Natural killer cell treated with Interleukin-12 subunit alpha and Interleukin-12 subunit beta and Interleukin-15 and Interleukin-18, amount 100 ng/mL, for 72 hours (primary cell): ENCODE data around the gene RASSF8. TPM values are rescaled to one million over a fixed set of nuclear protein-coding genes. Genes with fewer than 3 reads are reported as not detected.

Source experiments
- ATAC-seq, 2 donors: fragments of 150-1000 bp; cut with Tn5 transposase in 1 of 2; sonication (Bioruptor Pico), chemical (Tn5 transposase) in 1 of 2; 2 replicates each; pipeline ENCODE4 v1.10.0; 2021
- DNase-seq: peaks from one replicate; pipeline ENCODE4 v3.0.0; 2022; ENCODE audit warnings: low spot score
- H3K27ac Mint-ChIP-seq, 2 donors: 1 replicate in 1 of 2; 2 replicates in 1 of 2; pipeline ENCODE4 v1.8.0; 2022; ENCODE audit warnings: mixed read lengths in 2 of 2, mild to moderate bottlenecking in 1 of 2, moderate library complexity in 1 of 2
- H3K27me3 Mint-ChIP-seq, 2 donors: 1 replicate in 1 of 2; 2 replicates in 1 of 2; pipeline ENCODE4 v1.8.0; 2022; ENCODE audit warnings: mixed read lengths in 2 of 2
- H3K36me3 Mint-ChIP-seq: one replicate; pipeline ENCODE4 v1.8.0; 2022; ENCODE audit warnings: mixed read lengths
- H3K4me1 Mint-ChIP-seq, 2 donors: 1 replicate in 1 of 2; 2 replicates in 1 of 2; pipeline ENCODE4 v1.8.0; 2022; ENCODE audit warnings: low read depth in 2 of 2, mixed read lengths in 2 of 2, mild to moderate bottlenecking in 1 of 2
- H3K4me3 Mint-ChIP-seq: one replicate; pipeline ENCODE4 v1.8.0; 2022; ENCODE audit warnings: mixed read lengths
- H3K9me3 Mint-ChIP-seq: 2 replicates; pipeline ENCODE4 v1.8.0; 2022; ENCODE audit warnings: mixed read lengths
- total RNA-seq, 2 donors: library from RNA; stranded (reverse); gene quantifications; one replicate each; pipeline ENCODE4 v1.2.3, GENCODE V29; 2022

Gene RASSF8
- total RNA-seq, 2 donors from 2014 or later: 3.5 to 5.7 TPM

GRCh38 chr12:25943940-25944339 is 14.5 kb upstream of the RASSF8 start:
- ATAC-seq (no peak), DNase-seq (no peak)
- H3K36me3 Mint-ChIP-seq: no peaks in the 10 kb centered on the region
- H3K4me1 Mint-ChIP-seq: peaks cover 0 to 3% of the 10 kb centered on the region in 2 donors
- H3K4me3 Mint-ChIP-seq: no peak overlapping the region
- no peak overlapping the region for H3K27ac Mint-ChIP-seq
- no peaks in the 10 kb centered on the region for H3K9me3 Mint-ChIP-seq
- H3K27me3 Mint-ChIP-seq: peaks cover 0 to 5% of the 10 kb centered on the region in 2 donors

DNA sequence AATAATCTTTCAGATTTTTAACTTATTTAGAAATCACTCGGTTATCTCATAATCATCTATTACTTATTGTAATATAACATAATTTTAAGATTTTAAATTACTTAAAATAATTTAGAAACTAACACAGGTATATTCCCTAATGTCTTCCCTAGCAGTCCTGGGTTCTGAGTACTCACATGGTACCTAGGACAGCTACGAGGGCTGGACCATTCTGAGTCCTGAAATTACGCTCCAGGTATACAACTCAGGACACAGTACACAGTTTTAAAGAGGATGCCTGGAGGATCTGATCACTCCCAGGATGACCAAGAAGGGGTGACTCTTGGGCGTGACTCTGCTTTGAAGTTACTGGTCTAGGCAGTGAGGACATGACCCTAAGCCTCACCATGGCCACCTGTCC is 9.1 kb upstream of the RASSF8 start:
- no peak for ATAC-seq
- no peaks in the 10 kb centered on the region for H3K9me3 Mint-ChIP-seq
- peaks cover 0 to 5% of the 10 kb centered on the region in 2 donors for H3K27me3 Mint-ChIP-seq
- DNase-seq: no peak
- no peak overlapping the region for H3K4me3 Mint-ChIP-seq
- H3K27ac Mint-ChIP-seq: no peak overlapping the region
- no peaks in the 10 kb centered on the region for H3K4me1 Mint-ChIP-seq
- no peaks in the 10 kb centered on the region for H3K36me3 Mint-ChIP-seq

- ATAC-seq (no peak), DNase-seq (no peak)
- H3K27ac Mint-ChIP-seq: no peak overlapping the region
- peaks cover 7 to 8% of the 10 kb centered on the region in 2 donors for H3K27me3 Mint-ChIP-seq
- H3K9me3 Mint-ChIP-seq: no peaks in the 10 kb centered on the region
- H3K4me3 Mint-ChIP-seq: no peak overlapping the region
- H3K4me1 Mint-ChIP-seq: no peaks in the 10 kb centered on the region
- no peaks in the 10 kb centered on the region for H3K36me3 Mint-ChIP-seq
These were observed 8.0 kb upstream of the RASSF8 start for GRCh38 chr12:25950329-25951115.

DNA sequence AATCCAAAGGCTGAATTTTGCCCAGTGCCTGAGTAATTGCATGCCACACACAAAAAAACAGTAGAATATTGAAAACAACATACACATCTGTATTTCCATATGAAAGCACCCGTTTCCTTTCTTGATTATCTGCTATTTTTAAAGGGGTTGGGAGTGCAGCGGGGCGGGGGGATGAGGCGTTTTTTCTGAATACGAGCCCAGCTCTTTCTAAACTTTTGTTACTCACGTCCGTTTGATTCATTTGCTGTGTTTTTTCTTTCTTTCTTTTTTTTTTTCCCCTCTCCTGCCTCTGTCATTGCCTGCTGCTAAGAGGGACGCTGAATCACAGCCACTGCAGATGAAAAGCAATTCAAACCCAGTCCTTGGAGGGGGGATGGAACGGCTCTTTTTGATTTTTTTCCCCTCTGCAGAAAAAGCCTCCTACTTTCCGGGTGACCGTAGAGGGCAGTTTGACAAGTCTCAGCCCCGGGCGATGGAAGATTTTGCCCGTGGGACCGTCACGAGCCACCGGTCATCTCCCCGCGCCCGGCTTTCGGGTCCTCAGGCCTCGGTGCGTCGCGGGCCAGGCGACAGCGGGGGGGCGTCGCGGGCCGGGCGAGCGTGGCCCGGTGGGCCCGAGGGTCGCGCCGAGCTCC is 572 bp upstream of the RASSF8 start:
- no peaks in the 10 kb centered on the region for H3K9me3 Mint-ChIP-seq
- peaks cover 40 to 65% of the 10 kb centered on the region in 2 donors for H3K27me3 Mint-ChIP-seq
- H3K27ac Mint-ChIP-seq: no peak overlapping the region
- peak in 1 of 2 donors; percentile 34 for ATAC-seq
- no peak for DNase-seq
- peaks cover 4% of the 10 kb centered on the region for H3K36me3 Mint-ChIP-seq
- H3K4me3 Mint-ChIP-seq: peak overlapping the region; percentile 52
- H3K4me1 Mint-ChIP-seq: peaks cover 8 to 14% of the 10 kb centered on the region in 2 donors

GRCh38 chr12:25959071-25959961 is 834 bp downstream of the RASSF8 start:
- peak in 1 of 2 donors; percentile 17 for ATAC-seq
- Mint-ChIP-seq H3K4me1 (peaks cover 8 to 14% of the 10 kb centered on the region in 2 donors), H3K36me3 (peaks cover 4% of the 10 kb centered on the region), H3K27me3 (peaks cover 47 to 69% of the 10 kb centered on the region in 2 donors), H3K4me3 (peak overlapping the region; percentile 78), H3K9me3 (no peaks in the 10 kb centered on the region), H3K27ac (no peak overlapping the region)
- DNase-seq: no peak

DNA sequence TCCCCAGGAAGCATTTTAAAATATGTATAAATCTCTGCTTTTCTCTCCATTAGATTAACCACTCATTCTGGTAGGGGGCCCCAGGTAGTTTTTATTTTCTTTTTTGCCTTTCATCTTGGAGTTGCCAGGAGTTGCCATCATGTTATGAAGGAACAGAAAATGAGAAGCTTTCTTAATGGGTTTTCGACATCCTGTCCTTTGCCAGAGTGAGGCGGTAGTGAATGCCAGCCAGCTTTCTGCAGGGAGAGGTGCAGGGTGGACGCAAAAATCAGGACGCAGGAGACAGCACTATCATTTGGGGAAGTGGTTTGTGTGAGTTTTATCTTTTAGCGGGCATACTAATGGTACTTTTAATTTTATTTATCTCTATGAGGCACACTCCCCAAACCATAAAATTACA is 1.7 kb downstream of the RASSF8 start:
- Mint-ChIP-seq H3K9me3 (no peaks in the 10 kb centered on the region), H3K27ac (no peak overlapping the region), H3K27me3 (peaks cover 44 to 69% of the 10 kb centered on the region in 2 donors), H3K4me1 (peaks cover 8 to 14% of the 10 kb centered on the region in 2 donors), H3K4me3 (peak overlapping the region; percentile 78), H3K36me3 (peaks cover 4% of the 10 kb centered on the region)
- DNase-seq (no peak), ATAC-seq (no peak)

- Mint-ChIP-seq H3K27me3 (peaks cover 40 to 68% of the 10 kb centered on the region in 2 donors), H3K4me3 (no peak overlapping the region), H3K27ac (no peak overlapping the region), H3K4me1 (peaks cover 8 to 14% of the 10 kb centered on the region in 2 donors), H3K36me3 (peaks cover 4% of the 10 kb centered on the region), H3K9me3 (no peaks in the 10 kb centered on the region)
- no peak for DNase-seq
- ATAC-seq: no peak
These were observed 2.5 kb downstream of the RASSF8 start for GRCh38 chr12:25960961-25961360.

- no peak overlapping the region for H3K4me3 Mint-ChIP-seq
These were observed 4.5 kb downstream of the RASSF8 start for GRCh38 chr12:25962932-25963525.

DNA sequence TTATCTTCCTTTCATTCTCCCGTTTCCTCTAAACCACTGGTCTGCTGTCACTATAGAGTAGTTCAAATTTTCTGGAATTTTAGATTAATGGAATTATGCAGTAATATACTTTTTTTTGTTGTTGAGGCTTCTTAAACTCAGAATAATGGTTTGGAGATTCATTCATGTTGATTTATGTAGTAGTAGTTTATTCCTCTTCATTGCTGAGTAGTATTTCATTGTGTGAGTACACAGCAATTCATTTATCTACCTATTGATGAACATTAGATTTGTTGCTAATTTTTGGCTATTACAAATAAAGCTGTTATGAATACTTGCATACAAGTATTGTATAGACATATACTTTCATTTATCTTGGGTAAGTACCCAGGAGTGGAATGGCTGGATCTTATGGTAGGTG is 7.2 kb downstream of the RASSF8 start:
- peaks cover 29 to 42% of the 10 kb centered on the region in 2 donors for H3K27me3 Mint-ChIP-seq
- H3K4me3 Mint-ChIP-seq: no peak overlapping the region
- H3K4me1 Mint-ChIP-seq: peaks cover 0 to under 1% of the 10 kb centered on the region in 2 donors
- no peak overlapping the region for H3K27ac Mint-ChIP-seq
- DNase-seq: no peak
- no peaks in the 10 kb centered on the region for H3K9me3 Mint-ChIP-seq
- ATAC-seq: no peak
- no peaks in the 10 kb centered on the region for H3K36me3 Mint-ChIP-seq

More at GRCh38 chr12:25962932-25963525, 4.5 kb downstream of the RASSF8 start:
- H3K36me3 Mint-ChIP-seq: no peaks in the 10 kb centered on the region
- no peaks in the 10 kb centered on the region for H3K9me3 Mint-ChIP-seq
- no peak overlapping the region for H3K27ac Mint-ChIP-seq
- H3K4me1 Mint-ChIP-seq: peaks cover 8% of the 10 kb centered on the region in 2 donors
- ATAC-seq (no peak), DNase-seq (no peak)
- H3K27me3 Mint-ChIP-seq: peaks cover 33 to 49% of the 10 kb centered on the region in 2 donors

- Mint-ChIP-seq H3K4me1 (no peaks in the 10 kb centered on the region), H3K36me3 (no peaks in the 10 kb centered on the region), H3K27ac (no peak overlapping the region), H3K4me3 (no peak overlapping the region), H3K9me3 (no peaks in the 10 kb centered on the region), H3K27me3 (peaks cover 19 to 35% of the 10 kb centered on the region in 2 donors)
- DNase-seq (no peak), ATAC-seq (no peak)
These were observed 11.6 kb downstream of the RASSF8 start for GRCh38 chr12:25970082-25970481.

DNA sequence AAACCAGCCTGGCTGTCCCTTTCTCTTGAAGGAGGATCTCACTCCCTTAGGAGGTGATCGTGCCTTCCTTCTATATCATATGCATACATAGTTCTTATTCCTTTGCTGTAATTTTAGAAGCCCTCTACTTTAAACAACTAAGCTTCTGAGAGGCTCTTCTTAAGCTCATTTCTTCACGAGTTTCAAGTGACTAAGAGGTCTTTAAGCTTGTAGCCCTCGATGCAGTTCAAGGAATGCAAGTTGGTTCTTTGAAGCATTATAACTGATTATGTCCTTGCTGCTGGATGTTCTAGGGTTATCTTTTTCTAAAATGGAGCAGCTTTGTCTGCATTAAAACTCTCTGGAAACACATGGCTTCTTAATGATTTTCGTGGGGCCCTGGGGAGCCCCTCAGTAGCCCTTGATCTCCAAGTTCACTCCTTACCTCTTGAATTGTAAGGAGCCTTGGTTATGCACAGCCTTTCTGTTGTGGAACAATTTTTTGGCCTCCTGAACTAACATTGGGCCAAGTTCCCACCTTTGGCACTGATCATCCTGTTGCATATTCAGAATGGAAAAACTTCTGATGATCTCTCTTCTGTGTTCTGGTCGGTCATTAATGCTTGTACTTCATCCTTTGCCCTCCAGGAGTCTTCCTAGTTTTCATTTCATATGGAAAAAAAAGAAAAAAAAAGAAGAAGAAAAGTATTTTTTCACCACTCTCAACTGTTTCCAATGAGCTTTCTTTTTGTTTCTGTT is 12.6 kb downstream of the RASSF8 start:
- ATAC-seq (no peak), DNase-seq (no peak)
- peaks cover 21 to 34% of the 10 kb centered on the region in 2 donors for H3K27me3 Mint-ChIP-seq
- no peak overlapping the region for H3K27ac Mint-ChIP-seq
- H3K4me1 Mint-ChIP-seq: no peaks in the 10 kb centered on the region
- H3K9me3 Mint-ChIP-seq: no peaks in the 10 kb centered on the region
- H3K4me3 Mint-ChIP-seq: no peak overlapping the region
- H3K36me3 Mint-ChIP-seq: no peaks in the 10 kb centered on the region

GRCh38 chr12:25971654-25972041 is 13.2 kb downstream of the RASSF8 start:
- DNase-seq (no peak), ATAC-seq (no peak)
- Mint-ChIP-seq H3K4me3 (no peak overlapping the region), H3K36me3 (no peaks in the 10 kb centered on the region), H3K9me3 (no peaks in the 10 kb centered on the region), H3K27ac (no peak overlapping the region), H3K4me1 (no peaks in the 10 kb centered on the region), H3K27me3 (peaks cover 23 to 36% of the 10 kb centered on the region in 2 donors)

GRCh38 chr12:25972783-25973182 is 14.3 kb downstream of the RASSF8 start:
- DNase-seq (no peak), ATAC-seq (no peak)
- Mint-ChIP-seq H3K27me3 (peaks cover 25 to 40% of the 10 kb centered on the region in 2 donors), H3K4me3 (no peak overlapping the region), H3K27ac (no peak overlapping the region), H3K9me3 (no peaks in the 10 kb centered on the region), H3K4me1 (no peaks in the 10 kb centered on the region), H3K36me3 (no peaks in the 10 kb centered on the region)
